HEK293T (cell line): Measurements from ENCODE around the gene SNTG2.

Experiments used
- CTCF ChIA-PET: fragments of 350-600 bp; formaldehyde crosslinking; extraction: SDS; loops from one replicate; lab custom pipeline; 2021; ENCODE audit warnings: antibody characterized with exemption, inconsistent platforms; lab: Yijun Ruan, JAX
- POLR2A ChIA-PET: fragments of 350-600 bp; formaldehyde crosslinking; extraction: SDS; loops from one replicate; lab custom pipeline; 2020; ENCODE audit warnings: antibody characterized with exemption, inconsistent platforms; lab: Yijun Ruan, JAX
- DNase-seq: peaks from one replicate; pipeline ENCODE4 v3.0.0; 2012; ENCODE audit warnings: mixed read lengths; ENCODE audit errors: extremely low spot score
- ARNT ChIP-seq: fragments of 450-650 bp; IDR thresholded peaks from 2 replicates; pipeline ENCODE4 v1.6.1; 2017; ENCODE audit warnings: mild to moderate bottlenecking
- BHLHE40 ChIP-seq: fragments of 450-650 bp; IDR thresholded peaks from 2 replicates; pipeline ENCODE4 v1.6.1; 2016; ENCODE audit warnings: mild to moderate bottlenecking, moderate library complexity, borderline replicate concordance
- CTBP1 ChIP-seq: fragments of 450-650 bp; IDR thresholded peaks from 2 replicates; pipeline ENCODE4 v1.6.1; 2016; ENCODE audit warnings: borderline replicate concordance
- ELF4 ChIP-seq: fragments of 450-650 bp; IDR thresholded peaks from 2 replicates; pipeline ENCODE4 v1.6.1; 2017; ENCODE audit warnings: antibody characterized with exemption
- FOXA1 ChIP-seq: fragments of 450-650 bp; IDR thresholded peaks from 2 replicates; pipeline ENCODE4 v1.6.1; 2016; ENCODE audit warnings: mild to moderate bottlenecking
- FOXK2 ChIP-seq: fragments of 450-650 bp; IDR thresholded peaks from 2 replicates; pipeline ENCODE4 v1.6.1; 2016; ENCODE audit warnings: mild to moderate bottlenecking
- FOXM1 ChIP-seq: fragments of 450-650 bp; IDR thresholded peaks from 2 replicates; pipeline ENCODE4 v1.6.1; 2017; ENCODE audit warnings: mild to moderate bottlenecking, borderline replicate concordance
- HDGF ChIP-seq: fragments of 450-650 bp; IDR thresholded peaks from 2 replicates; pipeline ENCODE4 v1.6.1; 2017; ENCODE audit warnings: antibody characterized with exemption, borderline replicate concordance
- L3MBTL2 ChIP-seq: fragments of 450-650 bp; conservative IDR thresholded peaks from 2 replicates; pipeline ENCODE4 v1.6.1; 2016; ENCODE audit warnings: mild to moderate bottlenecking
- LEF1 ChIP-seq: fragments of 450-650 bp; IDR thresholded peaks from 2 replicates; pipeline ENCODE4 v1.6.1; 2017; ENCODE audit warnings: mild to moderate bottlenecking, borderline replicate concordance
- NFRKB ChIP-seq: fragments of 450-650 bp; IDR thresholded peaks from 2 replicates; pipeline ENCODE4 v1.6.1; 2016; ENCODE audit warnings: mild to moderate bottlenecking, moderate library complexity
- PKNOX1 ChIP-seq: fragments of 450-650 bp; IDR thresholded peaks from 2 replicates; pipeline ENCODE4 v1.6.1; 2016
- SP1 ChIP-seq: fragments of 450-650 bp; IDR thresholded peaks from 2 replicates; pipeline ENCODE4 v1.6.1; 2017
- SUZ12 ChIP-seq: fragments of 450-650 bp; IDR thresholded peaks from 2 replicates; pipeline ENCODE4 v1.6.1; 2016; ENCODE audit warnings: mild to moderate bottlenecking
- TARDBP ChIP-seq: fragments of 450-650 bp; IDR thresholded peaks from 2 replicates; pipeline ENCODE4 v1.6.1; 2016
- ZNF384 ChIP-seq: fragments of 450-650 bp; IDR thresholded peaks from 2 replicates; pipeline ENCODE4 v1.6.1; 2016

The SNTG2 gene

GRCh38 chr2:950080-950966 lies at the start of gene SNTG2:
SNTG2 (plus strand) TSS chr2:950849; CDS start chr2:950997, 148 bp downstream.
- TF ChIP-seq L3MBTL2 (peak; percentile 54; the same call in 1 of the 2 replicates), SUZ12 (no peak)
- ChIA-PET POLR2A (interaction anchor here (0.7 kb wide), 1 partner anchor 589 kb away, joined by 3 read pairs; no protein-coding TSS in a partner anchor), CTCF (no interaction called here)
- peak; percentile 80 for DNase-seq

- TF ChIP-seq ZNF384 (no peak), FOXM1 (no peak), CTBP1 (no peak), SUZ12 (no peak), NFRKB (no peak), FOXA1 (no peak), TARDBP (no peak), ARNT (no peak), L3MBTL2 (no peak), SP1 (no peak), LEF1 (no peak), ELF4 (no peak)
- CTCF ChIA-PET, result interaction anchor here (1.3 kb wide), 1 partner anchor 188 kb away, joined by 4 read pairs; no protein-coding TSS in a partner anchor
- POLR2A ChIA-PET, result no interaction called here
- no peak for DNase-seq
Measured at GRCh38 chr2:902584-902983, 48.1 kb upstream of the SNTG2 start.

GRCh38 chr2:903223-903900 lies 47.3 kb upstream of the SNTG2 start:
- TF ChIP-seq BHLHE40 (no peak), HDGF (no peak), PKNOX1 (no peak), ZNF384 (no peak), NFRKB (no peak), LEF1 (no peak), ARNT (no peak), L3MBTL2 (no peak), SP1 (no peak)
- ChIA-PET CTCF (interaction anchor here (0.8 to 1.3 kb wide), 2 partner anchors 79 to 189 kb away, joined by 3 to 4 read pairs; no protein-coding TSS in a partner anchor), POLR2A (no interaction called here)
- no peak for DNase-seq

- TF ChIP-seq SUZ12, result no peak
- no peak for TF ChIP-seq HDGF
- no peak for TF ChIP-seq FOXK2
- TF ChIP-seq FOXM1, result no peak
- no peak for TF ChIP-seq CTBP1
- TF ChIP-seq LEF1, result no peak
- no peak for TF ChIP-seq BHLHE40
- TF ChIP-seq PKNOX1, result no peak
- TF ChIP-seq ZNF384, result no peak
- TF ChIP-seq TARDBP, result no peak
- no peak for TF ChIP-seq L3MBTL2
- TF ChIP-seq SP1, result no peak
- no peak for TF ChIP-seq ARNT
- no peak for TF ChIP-seq FOXA1
- TF ChIP-seq NFRKB, result no peak
- TF ChIP-seq ELF4, result no peak
- CTCF ChIA-PET, result no interaction called here
- DNase-seq, result no peak
- POLR2A ChIA-PET, result no interaction called here
Measured at GRCh38 chr2:904246-905024, 46.2 kb upstream of the SNTG2 start.

GRCh38 chr2:905091-905832 lies 45.4 kb upstream of the SNTG2 start:
- ChIA-PET POLR2A (no interaction called here), CTCF (no interaction called here)
- TF ChIP-seq NFRKB (no peak), PKNOX1 (no peak), ZNF384 (no peak), ELF4 (no peak), LEF1 (no peak), HDGF (no peak), ARNT (no peak), FOXA1 (no peak), BHLHE40 (no peak), FOXK2 (no peak), SP1 (no peak), SUZ12 (no peak), L3MBTL2 (no peak), FOXM1 (no peak)
- DNase-seq, result no peak
